ENCODE data around the gene VOPP1.

Gene VOPP1

GRCh38 chr7:55440040-55440690, 132.1 kb downstream of the VOPP1 start:
- Histone ChIP-seq H3K4me3 (no peak overlapping the region), H3K27ac (no peak overlapping the region)
- TF ChIP-seq CTCF (IDR thresholded peaks at IDR 0.05), result no peak
- no peak for DNase-seq (ENCODE audit: low spot score)

- DNase-seq (ENCODE audit: low spot score), result no peak
- no peak for TF ChIP-seq CTCF (IDR thresholded peaks at IDR 0.05)
- Histone ChIP-seq H3K4me3 (no peak overlapping the region), H3K27ac (no peak overlapping the region)
These were observed 132.7 kb downstream of the VOPP1 start for GRCh38 chr7:55439627-55440026.

- TF ChIP-seq CTCF (IDR thresholded peaks at IDR 0.05), result no peak
- DNase-seq (ENCODE audit: low spot score), result no peak
- no peak overlapping the region for H3K4me3 ChIP-seq
- no peak overlapping the region for H3K27ac ChIP-seq
These were observed 133.4 kb downstream of the VOPP1 start for GRCh38 chr7:55438757-55439525.

GRCh38 chr7:55438085-55438756, 134.1 kb downstream of the VOPP1 start:
- H3K27ac ChIP-seq, result no peak overlapping the region
- no peak for TF ChIP-seq CTCF (IDR thresholded peaks at IDR 0.05)
- H3K4me3 ChIP-seq, result no peak overlapping the region
- no peak for DNase-seq (ENCODE audit: low spot score)

- no peak for TF ChIP-seq CTCF (IDR thresholded peaks at IDR 0.05)
- no peak overlapping the region for H3K4me3 ChIP-seq
- no peak overlapping the region for H3K27ac ChIP-seq
- no peak for DNase-seq (ENCODE audit: low spot score)
These were observed 134.9 kb downstream of the VOPP1 start for GRCh38 chr7:55437375-55437774.

GRCh38 chr7:55436457-55436856, 135.8 kb downstream of the VOPP1 start:
- no peak for DNase-seq (ENCODE audit: low spot score)
- Histone ChIP-seq H3K27ac (no peak overlapping the region), H3K4me3 (no peak overlapping the region)
- TF ChIP-seq CTCF (IDR thresholded peaks at IDR 0.05), result no peak

Measured in coronary artery (tissue), 2 donors.